ENCODE measurements around the gene PRDM16.

PRDM16 gene

DNA sequence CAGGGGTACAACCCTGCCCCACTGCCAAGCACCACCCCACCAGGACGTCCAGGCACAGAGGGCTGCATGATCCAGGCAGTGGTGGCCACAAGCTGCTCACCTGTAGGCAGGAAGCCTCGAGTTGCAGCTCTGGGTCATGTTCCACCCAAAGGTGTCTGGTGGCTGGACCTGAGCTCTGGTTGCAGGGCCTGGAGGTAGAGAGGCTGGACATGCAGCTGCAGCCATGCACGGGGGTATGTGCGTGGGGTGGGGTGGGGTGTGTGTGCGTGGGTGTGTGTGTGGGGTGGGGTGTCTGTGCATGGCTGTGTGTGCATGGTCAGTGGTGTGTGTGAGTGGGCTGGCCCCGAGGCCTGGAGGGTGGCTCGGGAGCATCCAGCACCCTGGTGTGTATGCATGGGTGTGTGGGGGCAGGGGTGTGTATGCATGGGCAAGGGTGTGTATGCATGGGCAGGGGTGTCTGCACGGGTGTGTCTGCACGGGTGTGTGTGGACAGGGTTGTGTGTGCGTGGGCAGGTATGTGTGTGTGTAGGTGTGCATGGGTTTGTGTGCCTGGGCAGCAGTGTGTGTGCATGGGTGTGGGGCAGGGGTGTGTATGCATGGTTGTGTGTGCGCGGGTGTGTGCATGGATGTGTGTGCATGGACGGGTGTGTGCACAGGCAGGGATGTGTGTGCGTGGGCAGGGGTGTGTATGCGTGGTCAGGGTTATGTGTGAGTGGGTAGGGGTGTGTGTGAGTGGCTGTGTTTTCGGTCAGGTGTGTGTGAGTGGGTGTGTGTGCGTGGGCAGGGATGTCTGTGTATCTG is 401.0 kb downstream of the PRDM16 start:
- Histone ChIP-seq H3K27me3 (ENCODE audit: insufficient read depth, insufficient read length) (no peaks in the 10 kb centered on the region), H3K9ac (ENCODE audit: insufficient read length, low read depth) (peak overlapping the region; percentile 51), H3K9me3 (ENCODE audit: insufficient read depth, low read length) (no peaks in the 10 kb centered on the region), H3K36me3 (ENCODE audit: insufficient read depth, insufficient read length, low read length) (peaks cover 12% of the 10 kb centered on the region), H3K4me1 (ENCODE audit: insufficient read depth, insufficient read length) (peaks cover 23% of the 10 kb centered on the region), H3K4me3 (ENCODE audit: insufficient read length, low read depth) (no peak overlapping the region)
- DNase-seq (ENCODE audit: low read depth, low spot score) = no peak
- TF ChIP-seq ZNF274 (IDR thresholded peaks at IDR 0.05; ENCODE audit: low read depth, low read length) = no peak
- TF ChIP-seq SUZ12 (IDR thresholded peaks at IDR 0.05; ENCODE audit: extremely low read depth, insufficient read depth, insufficient read length) = no peak
- TF ChIP-seq YY1 (IDR thresholded peaks at IDR 0.05; ENCODE audit: insufficient read depth, insufficient read length) = no peak

DNA sequence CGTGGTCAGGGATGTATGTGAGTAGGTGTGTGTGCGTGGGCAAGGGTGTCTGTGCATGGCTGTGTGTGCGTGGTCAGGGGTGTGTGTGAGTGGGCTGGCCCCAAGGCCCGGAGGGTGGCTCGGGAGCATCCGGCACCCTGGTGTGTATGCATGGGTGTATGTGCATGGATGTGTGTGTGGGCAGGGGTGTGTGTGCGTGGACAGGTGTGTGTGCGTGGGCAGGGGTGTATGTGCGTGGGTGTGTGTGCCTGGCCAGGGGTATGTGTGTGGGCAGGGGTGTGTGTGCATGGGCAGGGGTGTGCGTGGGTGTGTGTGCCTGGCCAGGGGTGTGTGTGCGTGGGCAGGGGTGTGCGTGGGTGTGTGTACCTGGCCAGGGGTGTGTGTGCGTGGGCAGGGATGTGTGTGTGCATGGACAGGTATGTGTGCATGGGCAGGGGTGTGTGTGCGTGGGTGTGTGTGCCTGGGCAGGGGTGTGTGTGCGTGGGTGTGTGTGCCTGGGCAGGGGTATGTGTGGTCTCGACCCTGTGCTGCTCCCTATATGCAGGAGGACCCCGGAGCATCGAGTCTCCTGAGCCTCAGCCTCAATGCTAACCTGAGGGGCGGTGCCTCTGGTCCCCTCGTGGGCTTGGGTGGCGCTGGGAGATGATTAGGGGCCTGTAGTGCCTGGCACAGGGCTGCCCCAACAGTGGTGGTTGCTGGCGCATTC is 401.8 kb downstream of the PRDM16 start:
- DNase-seq (ENCODE audit: low read depth, low spot score) = no peak
- no peaks in the 10 kb centered on the region for H3K9me3 ChIP-seq (ENCODE audit: insufficient read depth, low read length)
- H3K4me1 ChIP-seq (ENCODE audit: insufficient read depth, insufficient read length) = peaks cover 21% of the 10 kb centered on the region
- TF ChIP-seq YY1 (IDR thresholded peaks at IDR 0.05; ENCODE audit: insufficient read depth, insufficient read length) (no peak), SUZ12 (IDR thresholded peaks at IDR 0.05; ENCODE audit: extremely low read depth, insufficient read depth, insufficient read length) (no peak), ZNF274 (IDR thresholded peaks at IDR 0.05; ENCODE audit: low read depth, low read length) (no peak)
- peak overlapping the region; percentile 51 for H3K9ac ChIP-seq (ENCODE audit: insufficient read length, low read depth)
- no peak overlapping the region for H3K4me3 ChIP-seq (ENCODE audit: insufficient read length, low read depth)
- H3K27me3 ChIP-seq (ENCODE audit: insufficient read depth, insufficient read length) = no peaks in the 10 kb centered on the region
- H3K36me3 ChIP-seq (ENCODE audit: insufficient read depth, insufficient read length, low read length) = peaks cover 12% of the 10 kb centered on the region

DNA sequence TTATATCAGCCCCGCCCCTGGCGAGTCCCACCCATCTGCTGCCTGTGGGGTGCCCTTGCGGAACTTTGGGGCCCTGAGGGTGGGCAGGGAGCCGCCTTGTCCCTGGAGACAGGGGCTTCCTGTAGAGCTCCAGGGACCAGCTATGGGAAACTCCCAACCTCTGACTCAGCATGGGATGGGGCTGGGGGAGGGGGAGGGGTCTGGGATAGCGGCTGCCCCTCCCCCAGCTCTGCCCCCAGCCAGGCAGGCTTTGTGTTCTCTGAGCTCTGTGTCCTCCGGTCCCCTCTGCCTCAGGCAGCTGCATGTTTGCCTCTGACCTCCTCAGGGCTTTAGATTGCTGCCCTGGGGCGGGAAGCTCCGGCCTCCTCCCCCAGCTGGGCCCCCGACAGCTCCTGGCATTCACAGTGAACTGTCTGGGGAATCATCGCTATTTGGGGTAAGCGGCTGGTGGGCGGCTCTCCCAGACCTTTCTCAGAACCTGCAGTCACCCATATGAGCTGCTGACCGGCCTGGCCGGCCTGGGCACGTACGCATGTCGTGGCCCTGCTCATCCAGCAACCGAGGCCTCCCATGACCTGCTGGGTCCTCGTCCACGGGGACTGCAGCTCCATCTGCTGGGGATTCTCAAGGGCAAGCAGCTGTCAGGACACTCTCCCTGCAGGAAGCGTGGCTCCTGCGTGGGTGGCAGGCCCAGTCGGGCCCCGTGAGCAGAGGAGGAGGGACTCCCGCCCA is 402.5 kb downstream of the PRDM16 start:
- Histone ChIP-seq H3K4me3 (ENCODE audit: insufficient read length, low read depth) (no peak overlapping the region), H3K36me3 (ENCODE audit: insufficient read depth, insufficient read length, low read length) (peaks cover 12% of the 10 kb centered on the region), H3K9ac (ENCODE audit: insufficient read length, low read depth) (peak overlapping the region; percentile 70), H3K9me3 (ENCODE audit: insufficient read depth, low read length) (no peaks in the 10 kb centered on the region), H3K4me1 (ENCODE audit: insufficient read depth, insufficient read length) (peaks cover 20% of the 10 kb centered on the region), H3K27me3 (ENCODE audit: insufficient read depth, insufficient read length) (no peaks in the 10 kb centered on the region)
- DNase-seq (ENCODE audit: low read depth, low spot score) = peak; percentile 80
- TF ChIP-seq YY1 (IDR thresholded peaks at IDR 0.05; ENCODE audit: insufficient read depth, insufficient read length) (no peak), ZNF274 (IDR thresholded peaks at IDR 0.05; ENCODE audit: low read depth, low read length) (no peak), SUZ12 (IDR thresholded peaks at IDR 0.05; ENCODE audit: extremely low read depth, insufficient read depth, insufficient read length) (no peak)

DNA sequence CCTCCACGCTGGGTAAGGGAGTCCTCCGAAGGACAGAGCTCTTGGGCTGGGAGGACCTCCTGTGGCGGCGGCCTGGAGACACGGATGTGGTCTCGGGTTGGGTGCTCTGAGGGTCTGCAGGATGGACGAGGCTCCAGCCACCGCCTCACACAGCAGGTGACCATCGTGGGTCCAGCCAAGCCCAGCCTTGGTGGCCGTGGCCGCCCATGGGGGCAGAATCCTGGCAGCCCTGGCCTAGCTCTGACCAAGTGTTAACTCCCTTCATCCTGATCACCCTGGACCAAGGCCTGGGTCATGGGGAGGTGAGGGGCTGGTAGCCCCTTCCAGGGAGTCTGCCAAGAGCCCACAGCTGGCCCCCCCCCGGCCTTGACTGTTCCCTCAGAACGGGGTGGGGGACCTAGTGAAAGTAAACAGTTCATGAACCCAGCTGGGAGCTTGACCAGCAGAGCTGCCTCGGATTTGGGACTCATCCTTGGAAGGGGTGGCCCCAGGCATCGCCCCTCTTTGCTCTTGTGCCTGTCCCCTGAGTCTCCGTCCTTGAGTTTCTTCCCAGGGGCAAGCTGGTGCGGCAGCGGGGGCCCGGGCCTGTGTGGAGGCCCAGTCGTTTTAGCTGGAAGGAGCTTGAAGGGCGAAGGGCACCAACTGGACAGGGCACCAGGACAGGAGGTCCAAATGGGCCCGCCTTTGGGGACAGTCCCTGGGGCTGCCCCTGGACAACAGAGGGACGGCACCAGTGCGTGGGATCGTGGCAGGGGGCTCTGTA is 403.3 kb downstream of the PRDM16 start:
- H3K4me3 ChIP-seq (ENCODE audit: insufficient read length, low read depth) = no peak overlapping the region
- H3K9ac ChIP-seq (ENCODE audit: insufficient read length, low read depth) = peak overlapping the region; percentile 70
- DNase-seq (ENCODE audit: low read depth, low spot score) = no peak
- no peaks in the 10 kb centered on the region for H3K9me3 ChIP-seq (ENCODE audit: insufficient read depth, low read length)
- H3K36me3 ChIP-seq (ENCODE audit: insufficient read depth, insufficient read length, low read length) = peaks cover 12% of the 10 kb centered on the region
- no peaks in the 10 kb centered on the region for H3K27me3 ChIP-seq (ENCODE audit: insufficient read depth, insufficient read length)
- peaks cover 20% of the 10 kb centered on the region for H3K4me1 ChIP-seq (ENCODE audit: insufficient read depth, insufficient read length)
- TF ChIP-seq SUZ12 (IDR thresholded peaks at IDR 0.05; ENCODE audit: extremely low read depth, insufficient read depth, insufficient read length) (no peak), ZNF274 (IDR thresholded peaks at IDR 0.05; ENCODE audit: low read depth, low read length) (no peak), YY1 (IDR thresholded peaks at IDR 0.05; ENCODE audit: insufficient read depth, insufficient read length) (no peak)

DNA sequence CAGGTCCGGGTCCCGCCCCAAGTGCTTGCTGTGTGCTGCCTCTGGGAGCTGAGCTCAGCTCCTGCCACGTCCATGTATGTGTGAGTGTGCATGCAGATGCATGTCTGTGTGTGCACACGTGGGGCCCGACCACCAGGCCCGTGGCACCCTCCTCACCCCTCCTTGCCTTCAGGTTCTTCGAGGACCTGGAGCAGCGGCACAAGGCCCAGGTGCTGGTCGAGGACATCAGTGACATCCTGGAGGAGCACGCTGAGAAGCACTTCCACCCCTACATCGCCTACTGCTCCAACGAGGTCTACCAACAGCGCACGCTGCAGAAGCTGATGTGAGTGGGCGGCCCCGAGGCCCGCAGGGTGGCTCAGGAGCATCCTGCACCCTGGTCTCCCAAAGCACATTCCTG is 403.9 kb downstream of the PRDM16 start:
- TF ChIP-seq ZNF274 (IDR thresholded peaks at IDR 0.05; ENCODE audit: low read depth, low read length) (no peak), YY1 (IDR thresholded peaks at IDR 0.05; ENCODE audit: insufficient read depth, insufficient read length) (no peak), SUZ12 (IDR thresholded peaks at IDR 0.05; ENCODE audit: extremely low read depth, insufficient read depth, insufficient read length) (no peak)
- DNase-seq (ENCODE audit: low read depth, low spot score) = no peak

DNA sequence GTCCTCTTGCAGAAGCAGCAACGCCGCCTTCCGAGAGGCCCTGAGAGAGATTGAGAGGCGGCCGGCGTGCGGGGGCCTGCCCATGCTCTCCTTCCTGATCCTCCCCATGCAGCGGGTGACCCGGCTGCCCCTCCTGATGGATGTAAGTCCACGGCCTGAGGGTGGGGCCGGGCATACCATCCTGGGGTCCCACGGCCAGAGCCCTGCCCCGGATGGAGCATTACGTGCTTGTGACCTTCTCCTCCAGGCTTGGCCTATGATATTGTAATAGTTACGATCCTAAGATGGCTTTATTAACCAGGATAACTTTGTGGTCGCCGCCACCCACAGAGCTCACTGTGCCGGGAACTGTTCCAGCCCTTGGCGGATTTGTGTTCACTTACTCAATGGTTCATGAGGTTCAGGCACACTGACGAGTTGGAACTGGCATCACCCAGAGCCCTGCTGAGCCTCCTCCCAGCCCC is 404.4 kb downstream of the PRDM16 start:
- H3K4me3 ChIP-seq (ENCODE audit: insufficient read length, low read depth) = no peak overlapping the region
- peaks cover 12% of the 10 kb centered on the region for H3K36me3 ChIP-seq (ENCODE audit: insufficient read depth, insufficient read length, low read length)
- H3K9me3 ChIP-seq (ENCODE audit: insufficient read depth, low read length) = no peaks in the 10 kb centered on the region
- H3K27me3 ChIP-seq (ENCODE audit: insufficient read depth, insufficient read length) = no peaks in the 10 kb centered on the region
- no peak for TF ChIP-seq YY1 (IDR thresholded peaks at IDR 0.05; ENCODE audit: insufficient read depth, insufficient read length)
- peaks cover 20% of the 10 kb centered on the region for H3K4me1 ChIP-seq (ENCODE audit: insufficient read depth, insufficient read length)
- no peak overlapping the region for H3K9ac ChIP-seq (ENCODE audit: insufficient read length, low read depth)
- no peak for DNase-seq (ENCODE audit: low read depth, low spot score)

More for the DNA sequence above, 403.9 kb downstream of the PRDM16 start:
- Histone ChIP-seq H3K9me3 (ENCODE audit: insufficient read depth, low read length) (no peaks in the 10 kb centered on the region), H3K36me3 (ENCODE audit: insufficient read depth, insufficient read length, low read length) (peaks cover 12% of the 10 kb centered on the region), H3K4me3 (ENCODE audit: insufficient read length, low read depth) (no peak overlapping the region), H3K27me3 (ENCODE audit: insufficient read depth, insufficient read length) (no peaks in the 10 kb centered on the region), H3K4me1 (ENCODE audit: insufficient read depth, insufficient read length) (peaks cover 20% of the 10 kb centered on the region), H3K9ac (ENCODE audit: insufficient read length, low read depth) (no peak overlapping the region)
